GM18498 (cell line): ENCODE results near the gene SLC27A5.
A peak's percentile ranks its signal among the peaks of the same experiment; 100 is the strongest.
"Not testable (repeated sequence)": the region's sequence is repeated elsewhere in the genome, so short reads cannot be mapped to it uniquely, and the experiment has no call there.

Experiments used
- ATAC-seq: cut with Tn5 transposase; IDR thresholded peaks from one replicate; pipeline ENCODE4 v1.9.1; 2021; ENCODE audit warnings: mild to moderate bottlenecking, moderate library complexity; ENCODE audit not compliant: unreplicated experiment

The SLC27A5 gene

DNA sequence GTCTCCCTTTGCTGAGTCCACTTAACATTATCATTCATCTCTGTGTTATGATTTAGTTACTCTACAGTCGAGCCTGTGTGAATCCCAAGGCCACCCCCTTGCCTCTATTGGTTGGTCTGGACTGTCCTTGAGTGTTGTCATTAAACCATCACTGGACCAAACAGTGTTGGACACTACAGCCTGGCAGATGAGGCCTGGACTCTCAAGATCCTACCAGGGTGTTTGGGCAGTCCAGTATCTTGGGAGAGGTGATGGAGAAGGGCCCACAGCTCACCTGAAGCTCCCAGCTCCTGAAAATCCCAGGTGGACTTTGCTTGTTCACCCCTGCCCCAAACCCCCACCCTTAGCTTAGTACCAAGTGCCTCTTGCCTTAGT is 39.3 kb upstream of the SLC27A5 start:
- ATAC-seq = no peak

- ATAC-seq = no peak
Measured at GRCh38 chr19:58550362-58551122, 38.8 kb upstream of the SLC27A5 start.

GRCh38 chr19:58549664-58550361 is 38.0 kb upstream of the SLC27A5 start:
- ATAC-seq = no peak

DNA sequence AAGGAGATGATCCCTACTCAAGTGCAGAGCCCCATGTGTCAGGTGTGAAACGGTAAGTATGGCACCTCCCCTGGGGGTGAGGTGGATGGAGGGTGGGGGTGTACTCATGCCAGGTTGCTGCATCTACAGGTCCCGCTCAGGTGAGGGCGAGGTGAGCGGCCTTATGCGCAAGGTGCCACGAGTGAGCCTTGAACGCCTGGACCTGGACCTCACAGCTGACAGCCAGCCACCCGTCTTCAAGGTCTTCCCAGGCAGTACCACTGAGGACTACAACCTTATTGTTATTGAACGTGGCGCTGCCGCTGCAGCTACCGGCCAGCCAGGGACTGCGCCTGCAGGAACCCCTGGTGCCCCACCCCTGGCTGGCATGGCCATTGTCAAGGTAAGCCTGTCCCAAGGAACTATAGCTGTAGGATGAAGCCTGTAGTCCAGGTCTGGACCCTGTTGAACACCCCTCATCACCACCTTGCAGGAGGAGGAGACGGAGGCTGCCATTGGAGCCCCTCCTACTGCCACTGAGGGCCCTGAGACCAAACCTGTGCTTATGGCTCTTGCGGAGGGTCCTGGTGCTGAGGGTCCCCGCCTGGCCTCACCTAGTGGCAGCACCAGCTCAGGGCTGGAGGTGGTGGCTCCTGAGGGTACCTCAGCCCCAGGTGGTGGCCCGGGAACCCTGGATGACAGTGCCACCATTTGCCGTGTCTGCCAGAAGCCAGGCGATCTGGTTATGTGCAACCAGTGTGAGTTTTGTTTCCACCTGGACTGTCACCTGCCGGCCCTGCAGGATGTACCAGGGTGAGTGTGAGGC is 37.3 kb upstream of the SLC27A5 start:
- no peak for ATAC-seq

DNA sequence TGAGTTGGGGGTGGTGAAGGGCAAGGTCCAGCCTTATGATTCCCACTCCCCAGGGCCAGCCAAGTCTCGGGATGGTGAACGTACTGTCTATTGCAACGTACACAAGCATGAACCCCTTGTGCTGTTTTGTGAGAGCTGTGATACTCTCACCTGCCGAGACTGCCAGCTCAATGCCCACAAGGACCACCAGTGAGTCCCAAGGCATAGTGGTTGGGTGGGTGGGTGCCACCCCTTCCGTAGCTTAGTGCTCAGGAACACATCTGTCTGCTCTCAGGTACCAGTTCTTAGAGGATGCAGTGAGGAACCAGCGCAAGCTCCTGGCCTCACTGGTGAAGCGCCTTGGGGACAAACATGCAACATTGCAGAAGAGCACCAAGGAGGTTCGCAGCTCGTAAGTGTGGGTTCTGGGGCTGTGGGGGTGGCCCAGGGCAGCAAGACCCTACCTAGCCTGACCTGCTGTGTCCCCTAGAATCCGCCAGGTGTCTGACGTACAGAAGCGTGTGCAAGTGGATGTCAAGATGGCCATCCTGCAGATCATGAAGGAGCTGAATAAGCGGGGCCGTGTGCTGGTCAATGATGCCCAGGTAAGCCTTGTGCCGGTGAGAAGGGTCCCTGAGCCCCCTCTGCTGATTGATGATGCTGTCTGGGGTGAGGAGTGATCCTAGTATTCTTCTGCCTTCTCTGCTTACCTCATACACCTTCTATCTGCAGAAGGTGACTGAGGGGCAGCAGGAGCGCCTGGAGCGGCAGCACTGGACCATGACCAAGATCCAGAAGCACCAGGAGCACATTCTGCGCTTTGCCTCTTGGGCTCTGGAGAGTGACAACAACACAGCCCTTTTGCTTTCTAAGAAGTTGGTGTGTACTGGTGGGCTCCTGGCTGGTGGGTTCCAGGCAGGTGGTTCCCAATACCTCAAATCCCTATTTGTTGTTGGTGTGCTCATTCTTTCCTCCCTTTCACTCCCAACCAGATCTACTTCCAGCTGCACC is 35.8 kb upstream of the SLC27A5 start:
- no peak for ATAC-seq

DNA sequence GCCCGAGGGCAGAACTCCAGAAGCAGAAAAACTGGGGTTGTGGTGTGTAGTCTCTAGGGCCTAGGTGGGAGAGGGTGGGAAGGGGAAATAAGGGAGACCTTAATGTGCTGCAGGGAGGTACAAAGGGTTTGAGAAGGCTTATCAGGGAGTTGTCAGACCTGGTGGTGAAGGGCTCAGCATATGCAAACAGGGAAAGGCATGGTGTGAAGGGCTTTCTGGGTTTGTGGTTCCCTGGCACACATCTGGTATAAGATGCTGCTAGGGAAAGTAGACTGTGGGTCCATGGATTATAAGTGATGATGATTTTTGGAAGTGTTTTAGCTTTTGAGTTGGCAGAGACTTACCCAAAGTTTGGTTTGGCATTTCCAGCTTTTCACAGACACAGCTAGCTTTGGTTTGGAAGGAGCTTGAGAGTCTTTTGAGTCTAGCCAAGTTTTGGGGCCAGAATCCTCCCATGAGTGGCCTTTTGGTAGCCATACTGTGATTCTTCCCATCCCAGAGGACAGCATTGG is 34.3 kb upstream of the SLC27A5 start:
- no peak for ATAC-seq

DNA sequence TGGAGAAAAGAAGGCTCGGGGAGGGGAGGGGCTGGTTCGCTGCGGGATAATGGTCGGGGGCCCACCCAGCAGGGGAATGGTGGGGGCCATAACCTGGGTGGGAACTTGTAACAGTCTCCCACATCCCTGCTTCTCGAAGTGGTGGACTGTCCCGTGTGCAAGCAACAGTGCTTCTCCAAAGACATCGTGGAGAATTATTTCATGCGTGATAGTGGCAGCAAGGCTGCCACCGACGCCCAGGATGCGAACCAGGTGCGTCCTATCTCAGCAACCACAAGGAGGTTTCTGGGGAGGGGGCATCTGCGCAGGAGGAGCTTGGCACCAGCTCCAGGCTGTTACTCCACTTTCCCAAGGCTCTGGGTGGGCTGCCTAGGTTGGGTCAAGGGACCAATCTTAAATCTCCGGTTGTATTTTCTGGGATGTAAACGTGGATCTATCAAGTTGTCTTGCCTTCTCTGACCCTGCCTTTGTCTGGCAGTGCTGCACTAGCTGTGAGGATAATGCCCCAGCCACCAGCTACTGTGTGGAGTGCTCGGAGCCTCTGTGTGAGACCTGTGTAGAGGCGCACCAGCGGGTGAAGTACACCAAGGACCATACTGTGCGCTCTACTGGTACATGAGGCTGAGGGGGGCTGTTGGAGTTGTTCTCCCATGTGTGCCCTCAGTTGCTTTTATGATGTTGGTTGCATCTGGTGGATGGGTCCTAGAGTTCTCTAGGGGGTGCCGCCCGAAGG is 33.7 kb upstream of the SLC27A5 start:
- no peak for ATAC-seq

- ATAC-seq = peak; percentile 64
Measured at GRCh38 chr19:58544591-58545285, 32.9 kb upstream of the SLC27A5 start.

GRCh38 chr19:58543826-58544590 is 32.2 kb upstream of the SLC27A5 start, which contains the start of gene TRIM28:
Gene TRIM28 (plus strand): TSS chr19:58544064. CDS start chr19:58544758, 694 bp downstream.
- ATAC-seq = peak; percentile 70

GRCh38 chr19:58542641-58543372 is 31.0 kb upstream of the SLC27A5 start:
- not testable (repeated sequence) for ATAC-seq

DNA sequence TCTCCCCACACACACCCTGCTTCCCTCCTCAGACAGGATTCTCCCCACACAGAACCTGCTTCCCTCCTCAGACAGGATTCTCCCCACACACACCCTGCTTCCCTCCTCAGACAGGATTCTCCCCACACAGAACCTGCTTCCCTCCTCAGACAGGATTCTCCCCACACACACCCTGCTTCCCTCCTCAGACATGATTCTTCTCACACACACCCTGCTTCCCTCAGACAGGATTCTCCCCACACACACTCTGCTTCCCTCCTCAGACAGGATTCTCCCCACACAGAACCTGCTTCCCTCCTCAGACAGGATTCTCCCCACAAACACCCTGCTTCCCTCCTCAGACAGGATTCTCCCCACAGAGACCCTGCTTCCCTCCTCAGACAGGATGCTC is 27.4 kb upstream of the SLC27A5 start:
- ATAC-seq = not testable (repeated sequence)

GRCh38 chr19:58538257-58539168 is 26.7 kb upstream of the SLC27A5 start:
- ATAC-seq = no peak

DNA sequence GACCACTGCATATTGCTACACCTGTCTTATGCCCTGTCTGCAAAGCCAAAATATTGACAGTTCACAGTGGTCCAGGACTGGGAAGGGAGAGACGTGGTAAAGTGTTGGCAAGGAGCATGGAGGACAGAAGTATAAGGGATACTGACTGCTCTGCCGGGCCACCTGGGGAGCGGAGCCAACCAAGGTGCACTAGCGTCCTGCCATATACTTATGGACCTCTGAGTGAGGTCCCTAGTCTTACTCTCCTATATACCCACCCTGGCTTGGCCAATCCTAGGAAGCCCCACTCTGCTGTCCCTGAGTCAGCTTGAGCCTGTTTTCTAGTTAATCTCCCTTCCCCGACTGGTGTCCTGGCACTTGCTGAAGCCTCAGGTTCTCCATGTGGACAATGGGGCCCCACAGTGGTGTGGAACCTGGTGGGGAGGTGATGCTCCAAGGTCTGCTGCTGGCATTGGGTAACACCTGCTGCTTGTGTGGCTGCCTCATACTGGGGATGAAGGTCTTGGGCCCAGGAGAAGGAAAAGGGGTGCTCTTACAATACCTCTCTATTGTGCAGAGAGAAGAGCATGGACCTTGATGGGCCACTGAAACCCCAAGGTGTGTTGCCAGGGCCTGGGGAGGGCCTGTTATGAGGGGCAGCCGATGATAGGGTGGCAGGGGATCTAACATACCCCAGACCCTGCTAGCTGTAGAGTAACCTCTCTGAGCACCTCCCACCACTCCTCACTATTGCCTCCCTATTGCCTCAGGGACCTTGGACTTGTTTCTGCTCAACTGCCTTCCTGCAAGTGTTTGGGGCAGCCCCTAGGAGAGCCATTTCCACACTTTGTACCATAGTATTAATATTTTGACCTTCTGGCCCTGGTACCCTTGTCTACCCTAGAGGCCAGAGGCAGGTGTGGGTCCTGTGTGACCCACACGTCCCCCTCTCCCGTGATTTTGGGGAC is 25.3 kb upstream of the SLC27A5 start:
- no peak for ATAC-seq

DNA sequence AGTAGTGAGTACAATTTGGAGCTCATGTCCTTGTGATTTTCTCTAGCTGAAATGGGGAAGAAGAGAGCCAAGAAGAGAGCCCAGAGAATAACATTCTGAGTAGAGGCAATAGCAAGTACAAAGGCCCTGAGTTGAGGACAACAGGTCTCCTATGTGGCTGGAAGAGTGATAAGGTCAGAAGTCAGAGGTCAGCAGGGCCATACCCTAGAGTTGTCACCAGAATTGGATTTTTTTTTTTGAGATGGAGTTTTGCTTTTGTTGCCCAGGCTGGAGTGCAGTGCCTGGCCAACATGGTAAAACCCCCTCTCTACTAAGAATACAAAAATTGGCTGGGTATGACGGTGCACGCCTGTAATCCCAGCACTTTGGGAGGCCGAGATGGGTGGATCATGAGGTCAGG is 24.1 kb upstream of the SLC27A5 start:
- no peak for ATAC-seq
